Ishikawa (cell line): ENCODE measurements around the gene CDC42BPB.

Source experiments
- CEBPB ChIP-seq: IDR thresholded peaks from 2 replicates; pipeline ENCODE4 v1.6.1; 2012
- CREB1 ChIP-seq: IDR thresholded peaks from 2 replicates; pipeline ENCODE4 v1.6.1; 2012; ENCODE audit warnings: low read depth
- EGR1 ChIP-seq: IDR thresholded peaks from 2 replicates; pipeline ENCODE4 v1.6.1; 2012
- EP300 ChIP-seq: IDR thresholded peaks from 2 replicates; pipeline ENCODE4 v1.6.1; 2012; ENCODE audit warnings: borderline replicate concordance
- FOXM1 ChIP-seq: IDR thresholded peaks from 2 replicates; pipeline ENCODE4 v1.6.1; 2012; ENCODE audit warnings: low read depth, borderline replicate concordance
- NFIC ChIP-seq: IDR thresholded peaks from 2 replicates; pipeline ENCODE4 v1.6.1; 2012
- RAD21 ChIP-seq: IDR thresholded peaks from 2 replicates; pipeline ENCODE4 v1.6.1; 2012; ENCODE audit warnings: low read depth
- TAF1 ChIP-seq: IDR thresholded peaks from 2 replicates; pipeline ENCODE4 v1.6.1; 2012; ENCODE audit warnings: low read depth, mild to moderate bottlenecking
- TCF12 ChIP-seq: IDR thresholded peaks from 2 replicates; pipeline ENCODE4 v1.6.1; 2012; ENCODE audit warnings: low read depth
- TEAD4 ChIP-seq: IDR thresholded peaks from 2 replicates; pipeline ENCODE4 v1.6.1; 2012
- USF1 ChIP-seq: IDR thresholded peaks from 2 replicates; pipeline ENCODE4 v1.6.1; 2012
- YY1 ChIP-seq: IDR thresholded peaks from 2 replicates; pipeline ENCODE4 v1.6.1; 2012; ENCODE audit warnings: low read depth
- ZBTB7A ChIP-seq: IDR thresholded peaks from 2 replicates; pipeline ENCODE4 v1.6.1; 2012; ENCODE audit warnings: low read depth
- TF ChIP-seq, protein P1 (sequence below): IDR thresholded peaks from 2 replicates; pipeline ENCODE4 v1.6.1; 2012; ENCODE audit warnings: low read depth, mild to moderate bottlenecking
- TF ChIP-seq, protein P2 (sequence below): IDR thresholded peaks from 2 replicates; pipeline ENCODE4 v1.6.1; 2012

The CDC42BPB gene

DNA sequence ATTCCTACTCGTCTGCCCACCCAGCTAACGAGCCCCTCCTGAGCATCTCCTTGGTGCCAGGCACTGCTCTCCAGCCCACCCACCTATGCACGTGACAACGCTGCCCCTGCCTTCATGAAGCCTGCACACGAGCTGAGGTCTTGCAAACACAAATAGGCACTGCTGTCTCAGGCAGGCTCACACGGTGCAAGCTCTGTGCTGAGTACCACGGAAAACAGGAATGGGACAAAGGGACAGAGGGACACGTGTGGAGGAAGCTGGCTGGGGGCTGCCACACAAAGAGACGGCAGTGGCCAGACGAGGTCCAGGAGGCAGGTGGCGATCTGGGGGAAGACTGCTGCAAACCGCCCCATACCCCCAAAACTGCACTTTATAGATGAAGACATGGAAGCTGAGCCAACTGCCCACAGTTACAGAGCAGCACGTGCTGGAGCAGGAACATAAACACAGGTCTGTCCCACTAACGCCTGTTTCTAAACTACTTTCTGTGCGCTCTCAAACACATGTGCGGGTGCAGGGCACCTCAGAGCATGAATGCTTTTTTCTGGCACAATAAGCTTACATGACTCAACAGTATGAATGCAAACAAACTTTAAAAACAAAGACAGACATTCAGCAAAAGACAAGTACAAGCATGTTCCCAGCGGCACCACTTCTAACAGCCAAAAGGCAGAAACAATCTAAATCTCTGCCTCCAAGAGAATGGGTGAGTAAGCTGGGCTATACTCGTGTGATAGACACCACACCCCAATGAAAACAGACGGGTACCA is 70.4 kb downstream of the CDC42BPB start:
- TF ChIP-seq ZBTB7A, result no peak
- TF ChIP-seq TEAD4, result no peak
- TF ChIP-seq EGR1, result no peak
- no peak for TF ChIP-seq USF1
- TF ChIP-seq FOXM1, result no peak
- TF ChIP-seq TAF1, result no peak
- TF ChIP-seq, protein P1, sequence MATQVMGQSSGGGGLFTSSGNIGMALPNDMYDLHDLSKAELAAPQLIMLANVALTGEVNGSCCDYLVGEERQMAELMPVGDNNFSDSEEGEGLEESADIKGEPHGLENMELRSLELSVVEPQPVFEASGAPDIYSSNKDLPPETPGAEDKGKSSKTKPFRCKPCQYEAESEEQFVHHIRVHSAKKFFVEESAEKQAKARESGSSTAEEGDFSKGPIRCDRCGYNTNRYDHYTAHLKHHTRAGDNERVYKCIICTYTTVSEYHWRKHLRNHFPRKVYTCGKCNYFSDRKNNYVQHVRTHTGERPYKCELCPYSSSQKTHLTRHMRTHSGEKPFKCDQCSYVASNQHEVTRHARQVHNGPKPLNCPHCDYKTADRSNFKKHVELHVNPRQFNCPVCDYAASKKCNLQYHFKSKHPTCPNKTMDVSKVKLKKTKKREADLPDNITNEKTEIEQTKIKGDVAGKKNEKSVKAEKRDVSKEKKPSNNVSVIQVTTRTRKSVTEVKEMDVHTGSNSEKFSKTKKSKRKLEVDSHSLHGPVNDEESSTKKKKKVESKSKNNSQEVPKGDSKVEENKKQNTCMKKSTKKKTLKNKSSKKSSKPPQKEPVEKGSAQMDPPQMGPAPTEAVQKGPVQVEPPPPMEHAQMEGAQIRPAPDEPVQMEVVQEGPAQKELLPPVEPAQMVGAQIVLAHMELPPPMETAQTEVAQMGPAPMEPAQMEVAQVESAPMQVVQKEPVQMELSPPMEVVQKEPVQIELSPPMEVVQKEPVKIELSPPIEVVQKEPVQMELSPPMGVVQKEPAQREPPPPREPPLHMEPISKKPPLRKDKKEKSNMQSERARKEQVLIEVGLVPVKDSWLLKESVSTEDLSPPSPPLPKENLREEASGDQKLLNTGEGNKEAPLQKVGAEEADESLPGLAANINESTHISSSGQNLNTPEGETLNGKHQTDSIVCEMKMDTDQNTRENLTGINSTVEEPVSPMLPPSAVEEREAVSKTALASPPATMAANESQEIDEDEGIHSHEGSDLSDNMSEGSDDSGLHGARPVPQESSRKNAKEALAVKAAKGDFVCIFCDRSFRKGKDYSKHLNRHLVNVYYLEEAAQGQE, result no peak
- no peak for TF ChIP-seq NFIC
- TF ChIP-seq, protein P2, sequence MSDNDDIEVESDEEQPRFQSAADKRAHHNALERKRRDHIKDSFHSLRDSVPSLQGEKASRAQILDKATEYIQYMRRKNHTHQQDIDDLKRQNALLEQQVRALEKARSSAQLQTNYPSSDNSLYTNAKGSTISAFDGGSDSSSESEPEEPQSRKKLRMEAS, result no peak
- no peak for TF ChIP-seq EP300
- TF ChIP-seq CEBPB, result no peak
- TF ChIP-seq RAD21, result no peak
- no peak for TF ChIP-seq CREB1
- TF ChIP-seq YY1, result no peak
- TF ChIP-seq TCF12, result no peak

GRCh38 chr14:102985665-102986064 is 71.7 kb downstream of the CDC42BPB start:
- no peak for TF ChIP-seq EP300
- no peak for TF ChIP-seq EGR1
- TF ChIP-seq TAF1, result no peak
- TF ChIP-seq USF1, result no peak
- TF ChIP-seq, protein P2, result no peak
- TF ChIP-seq ZBTB7A, result no peak
- TF ChIP-seq CREB1, result no peak
- TF ChIP-seq YY1, result no peak
- no peak for TF ChIP-seq CEBPB
- TF ChIP-seq, protein P1, result no peak
- no peak for TF ChIP-seq RAD21
- no peak for TF ChIP-seq FOXM1

- TF ChIP-seq, protein P1, result no peak
- TF ChIP-seq CEBPB (no peak), TAF1 (no peak), CREB1 (no peak), TEAD4 (no peak), NFIC (no peak), FOXM1 (no peak)
Measured at GRCh38 chr14:102984336-102985102, 72.8 kb downstream of the CDC42BPB start.

- TF ChIP-seq ZBTB7A (no peak), FOXM1 (no peak)
- TF ChIP-seq, protein P1, result no peak
Measured at GRCh38 chr14:102983496-102983895, 73.9 kb downstream of the CDC42BPB start.
